Activated naive CD8-positive, alpha-beta T cell treated with anti-CD3 and anti-CD28 coated beads, Interleukin-2, amount 50 U/mL, for 16 hours (primary cell): ENCODE data around the gene LRP11.
"Not testable (repeated sequence)": the region's sequence is repeated elsewhere in the genome, so short reads cannot be mapped to it uniquely, and the experiment has no call there.

Experiments used
- DNase-seq: peaks from one replicate; pipeline ENCODE4 v3.0.0-alpha.2; 2020; ENCODE audit warnings: low read depth, low spot score

LRP11 gene

DNA sequence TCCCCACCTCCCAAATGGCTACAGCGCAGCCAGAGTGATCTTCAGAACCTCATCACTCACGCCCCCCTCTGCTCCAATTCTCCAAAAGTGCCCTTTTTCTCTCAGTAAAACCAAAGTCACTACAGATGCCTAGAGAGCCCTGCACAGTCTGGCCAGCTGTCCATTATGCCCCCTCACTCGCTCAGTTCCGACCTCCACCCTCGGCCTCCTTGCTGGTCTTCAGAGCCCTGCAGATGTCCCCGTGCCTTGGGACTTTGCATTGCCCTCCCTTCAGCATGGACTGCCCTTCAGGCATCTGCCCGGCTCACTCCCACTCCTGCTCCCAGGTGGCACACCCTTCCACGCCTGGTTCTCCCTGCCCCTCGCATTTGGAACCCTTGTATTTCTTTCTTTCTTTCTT, 34.8 kb upstream of the LRP11 start:
- no peak for DNase-seq

DNA sequence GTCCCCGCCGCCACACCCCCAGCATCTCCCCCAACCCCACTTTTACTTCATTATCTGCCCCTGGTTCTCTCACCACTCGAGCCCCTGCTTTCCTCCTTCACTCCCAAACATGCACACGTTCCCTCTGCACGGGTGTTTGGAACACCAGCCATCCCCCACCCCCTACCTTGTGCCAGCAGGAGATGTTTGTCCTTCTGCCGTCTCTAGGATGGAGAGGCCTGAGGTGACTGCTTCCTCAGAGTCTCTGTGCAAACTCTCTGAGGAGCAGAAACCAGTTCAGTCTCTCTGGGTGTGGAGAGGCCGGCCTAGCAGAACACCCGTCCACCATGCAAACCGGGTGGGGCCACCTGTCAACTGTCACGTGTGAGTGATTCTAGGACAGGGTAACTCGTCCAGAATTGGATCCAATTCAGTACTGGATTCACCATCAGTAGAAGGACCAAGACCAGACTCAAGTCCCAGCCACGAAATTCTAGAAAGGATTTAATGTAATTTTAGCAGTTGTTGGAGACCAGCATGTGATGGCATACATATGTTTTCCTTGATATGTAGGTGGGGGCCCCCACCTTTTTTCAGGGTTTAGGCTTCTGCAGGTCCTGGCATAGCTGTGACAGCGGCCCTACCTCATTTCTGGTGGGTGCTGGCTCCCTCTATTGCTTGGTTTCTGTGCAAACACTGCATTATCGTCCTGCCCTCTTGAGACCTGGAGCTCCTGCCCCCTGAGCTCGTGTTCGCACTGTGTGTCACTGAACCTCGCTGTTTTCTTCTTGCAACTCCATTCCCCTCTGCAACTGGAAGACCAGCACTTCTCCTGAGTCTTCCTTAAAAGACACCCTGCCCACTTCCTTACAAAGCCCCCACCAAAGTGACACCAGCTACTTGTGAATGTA, 33.9 kb upstream of the LRP11 start, which contains the start of gene RAET1E:
Gene RAET1E (minus strand): TSS at position 259 of the 890 bp plus-strand sequence. CDS start 7,212 bp downstream, outside the sequence.
- no peak for DNase-seq

GRCh38 chr6:149897015-149897697, 33.0 kb upstream of the LRP11 start:
- no peak for DNase-seq

DNA sequence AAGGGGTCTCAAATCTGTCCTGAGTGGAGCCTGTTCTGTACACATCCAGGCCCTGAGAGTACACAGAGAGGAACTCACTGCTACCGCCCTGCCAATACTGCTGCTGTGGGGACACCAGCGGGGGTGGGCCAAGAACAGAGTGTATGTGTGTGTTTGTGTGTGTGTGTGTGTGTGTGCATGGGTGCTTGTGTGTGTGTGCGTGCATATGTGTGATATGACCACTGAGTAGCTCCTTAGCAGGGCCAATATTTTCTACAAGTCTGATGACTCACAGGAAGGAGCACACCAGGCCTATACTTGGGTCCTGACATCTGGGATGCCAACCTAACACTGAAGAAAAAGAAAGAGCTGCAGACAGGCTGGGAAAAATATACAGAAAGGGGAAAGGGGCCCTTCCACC, 32.3 kb upstream of the LRP11 start:
- no peak for DNase-seq

DNA sequence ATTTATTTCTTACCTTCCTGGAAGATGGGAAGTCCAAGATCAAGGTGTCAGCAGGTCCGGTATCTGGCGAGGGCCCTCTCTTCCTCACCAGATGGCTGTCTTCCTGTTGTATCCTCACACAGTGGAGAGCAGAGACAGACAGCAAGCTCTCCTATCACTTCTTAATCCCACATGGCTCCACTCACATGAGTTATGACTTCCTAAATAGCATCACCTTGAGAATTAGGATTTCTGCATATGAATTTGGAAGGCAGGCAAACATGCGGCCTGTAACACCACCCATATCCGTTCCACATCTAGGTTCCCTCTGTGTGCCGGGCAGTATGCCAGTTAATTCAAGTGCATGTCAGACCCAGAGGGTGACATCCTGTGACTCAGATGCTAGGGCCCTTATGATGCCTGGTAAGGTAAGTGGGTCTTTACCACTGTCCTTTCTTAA, 31.7 kb upstream of the LRP11 start:
- DNase-seq: no peak

DNA sequence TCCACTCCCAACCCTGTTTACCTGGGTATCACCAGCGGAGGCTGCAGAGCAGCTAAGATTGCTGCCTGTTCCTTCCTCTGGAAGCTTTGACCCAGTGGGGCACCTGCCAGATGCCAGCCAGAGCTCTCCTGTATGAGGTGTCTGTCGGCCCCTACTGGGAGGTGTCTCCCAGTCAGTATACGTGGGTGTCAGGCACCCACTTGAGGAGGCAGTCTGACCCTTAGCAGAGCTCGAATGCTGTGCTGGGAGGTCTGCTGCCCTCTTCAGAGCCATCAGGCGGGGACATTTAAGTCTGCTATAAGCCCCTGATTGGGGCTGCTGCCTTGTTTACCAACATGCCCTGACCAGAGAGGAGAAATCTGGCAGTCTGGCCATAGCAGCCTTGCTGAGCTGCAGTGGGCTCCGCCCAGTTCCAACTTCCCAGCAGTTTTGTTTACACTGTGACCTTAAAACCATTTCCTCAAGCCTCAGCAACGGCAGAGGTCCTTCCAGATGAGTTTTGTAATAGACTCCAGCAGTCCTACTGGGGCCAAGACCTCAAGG, 31.0 kb upstream of the LRP11 start:
- no peak for DNase-seq

- DNase-seq: not testable (repeated sequence)
These were observed 27.7 kb upstream of the LRP11 start for GRCh38 chr6:149891864-149892263.

DNA sequence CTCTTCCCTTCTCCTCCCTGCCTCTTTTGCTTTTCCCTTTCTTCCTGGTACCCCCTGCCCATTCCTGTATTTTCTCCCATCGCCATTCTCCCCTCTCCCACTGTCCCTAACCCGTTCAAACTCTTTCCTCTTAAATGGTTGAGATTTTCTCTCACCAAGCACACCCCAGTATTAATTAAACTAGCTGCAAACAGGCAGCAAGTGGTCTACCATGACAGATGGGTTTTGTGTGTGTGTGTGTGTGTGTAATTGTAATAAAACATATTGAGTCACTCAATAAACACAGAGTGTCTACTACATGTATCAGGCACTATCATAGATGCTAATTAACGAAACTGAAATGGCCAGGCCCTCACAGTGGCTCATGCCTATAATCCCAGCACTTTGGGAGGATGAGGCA, 27.1 kb upstream of the LRP11 start:
- no peak for DNase-seq

DNA sequence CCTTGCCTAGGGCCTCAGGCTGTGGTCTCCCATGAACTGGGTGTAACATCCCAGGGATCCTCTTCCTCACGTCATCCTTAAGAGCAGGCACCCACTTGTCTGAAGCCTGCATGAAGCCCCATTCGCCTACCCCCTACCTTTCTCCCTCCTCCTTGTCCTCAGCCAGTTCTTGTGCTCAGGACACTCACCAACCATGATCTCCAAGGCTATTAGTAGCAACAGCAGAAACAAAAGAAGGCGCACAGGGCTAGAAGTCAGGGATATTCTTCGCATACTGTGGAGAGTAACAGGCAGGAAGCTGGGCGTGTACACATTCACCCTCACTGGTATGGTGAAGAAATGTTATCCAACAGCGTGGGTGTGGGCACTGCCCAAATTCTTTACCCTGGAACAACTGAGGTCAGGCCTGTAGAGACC, 26.5 kb upstream of the LRP11 start:
- no peak for DNase-seq

GRCh38 chr6:149889326-149889725, 25.2 kb upstream of the LRP11 start:
- DNase-seq: no peak

DNA sequence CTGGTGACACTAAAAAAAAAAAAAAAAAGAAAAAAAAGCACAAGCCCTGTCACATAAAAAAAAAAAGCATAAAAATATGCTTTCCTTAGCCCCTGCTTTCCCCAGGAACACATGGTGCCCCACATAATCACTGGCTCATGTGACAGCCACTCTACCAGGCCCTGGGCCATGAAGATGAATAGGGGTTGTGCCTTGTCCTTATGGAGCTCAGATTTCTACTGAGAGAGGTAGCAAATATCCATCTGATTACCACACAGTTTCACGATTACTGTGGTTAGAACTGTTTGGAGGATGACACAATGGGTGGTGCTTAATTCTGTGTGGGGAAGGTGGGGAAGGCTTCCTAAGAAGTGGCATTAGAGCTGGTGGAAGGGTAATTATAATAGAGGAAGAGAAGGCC, 24.5 kb upstream of the LRP11 start:
- DNase-seq: no peak

DNA sequence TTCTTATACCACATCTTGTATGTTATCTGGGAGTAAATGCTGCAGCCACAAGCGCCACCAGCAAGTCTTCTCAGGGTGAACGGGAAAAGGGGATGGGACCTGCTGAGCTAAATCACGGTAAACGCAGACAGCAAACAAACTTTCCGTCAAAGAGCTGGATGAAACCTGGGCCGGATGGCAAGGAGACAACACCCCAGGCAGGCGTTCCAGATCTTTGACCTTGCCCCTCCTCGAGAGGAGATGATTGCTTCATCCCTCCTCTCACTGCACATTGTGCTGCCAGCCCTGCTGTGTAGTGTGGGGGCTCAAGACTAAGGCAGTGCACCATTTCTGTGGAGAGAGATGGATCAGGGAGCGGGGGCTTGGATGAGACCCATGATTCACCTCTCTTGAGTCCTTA, 23.9 kb upstream of the LRP11 start:
- no peak for DNase-seq

- no peak for DNase-seq
These were observed 23.2 kb upstream of the LRP11 start for GRCh38 chr6:149887343-149887742.

- DNase-seq: no peak
These were observed 21.7 kb upstream of the LRP11 start for GRCh38 chr6:149885888-149886287.

DNA sequence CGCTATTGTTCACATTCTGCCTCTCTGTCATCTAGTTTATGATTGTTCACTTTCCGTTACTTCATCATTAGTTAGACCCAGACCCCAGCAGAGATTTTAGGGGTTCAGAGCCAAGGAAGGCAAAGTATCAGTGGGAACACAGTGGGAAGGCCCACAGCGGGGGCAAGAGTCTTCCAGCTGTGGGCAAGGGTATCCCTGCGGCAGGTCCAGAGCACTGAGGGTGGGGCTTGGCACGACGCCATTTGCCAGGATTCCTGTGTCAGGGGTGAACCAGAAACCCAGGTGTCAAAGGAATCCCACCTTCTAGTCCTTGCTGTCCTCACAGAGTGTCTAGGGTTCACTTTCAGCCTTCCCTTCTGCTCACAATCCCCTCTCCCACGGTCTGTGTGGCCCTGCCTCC, 20.5 kb upstream of the LRP11 start:
- no peak for DNase-seq

DNA sequence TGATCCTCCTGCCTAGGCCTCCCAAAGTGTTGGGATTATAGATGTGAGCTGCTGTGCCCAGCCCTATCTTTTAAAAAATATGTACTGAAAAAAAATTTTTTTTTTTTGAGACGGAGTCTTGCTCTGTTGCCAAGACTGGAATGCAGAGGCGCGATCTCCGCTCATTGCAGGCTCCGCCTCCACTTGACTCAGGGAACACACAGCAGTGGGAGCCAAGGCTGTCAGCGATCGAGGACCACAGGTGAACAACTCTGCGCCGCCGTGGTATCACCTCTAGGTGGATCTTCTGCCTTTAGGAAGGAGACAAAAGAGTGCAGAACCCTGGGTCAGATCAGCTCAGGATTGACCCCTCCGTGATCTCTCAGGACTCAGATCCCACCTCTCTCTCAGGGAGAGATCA, 20.1 kb upstream of the LRP11 start:
- no peak for DNase-seq

DNA sequence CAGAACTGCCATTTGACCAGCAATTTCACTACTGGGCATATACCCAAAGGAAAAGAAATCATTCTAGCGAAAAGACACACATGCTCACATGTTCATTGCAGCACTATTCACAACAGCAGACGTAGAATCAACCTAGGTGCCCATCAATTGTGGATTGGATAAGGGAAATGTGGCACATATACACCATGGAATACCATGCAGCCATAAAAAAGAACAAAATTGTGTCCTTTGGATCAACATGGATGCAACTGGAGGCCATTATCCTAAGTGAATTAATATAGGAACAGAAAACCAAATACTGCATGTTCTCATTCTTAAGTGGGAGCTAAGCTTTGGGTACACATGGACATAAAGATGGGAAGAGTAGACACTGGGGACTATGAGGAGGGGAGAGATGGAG, 17.7 kb upstream of the LRP11 start:
- DNase-seq: no peak

DNA sequence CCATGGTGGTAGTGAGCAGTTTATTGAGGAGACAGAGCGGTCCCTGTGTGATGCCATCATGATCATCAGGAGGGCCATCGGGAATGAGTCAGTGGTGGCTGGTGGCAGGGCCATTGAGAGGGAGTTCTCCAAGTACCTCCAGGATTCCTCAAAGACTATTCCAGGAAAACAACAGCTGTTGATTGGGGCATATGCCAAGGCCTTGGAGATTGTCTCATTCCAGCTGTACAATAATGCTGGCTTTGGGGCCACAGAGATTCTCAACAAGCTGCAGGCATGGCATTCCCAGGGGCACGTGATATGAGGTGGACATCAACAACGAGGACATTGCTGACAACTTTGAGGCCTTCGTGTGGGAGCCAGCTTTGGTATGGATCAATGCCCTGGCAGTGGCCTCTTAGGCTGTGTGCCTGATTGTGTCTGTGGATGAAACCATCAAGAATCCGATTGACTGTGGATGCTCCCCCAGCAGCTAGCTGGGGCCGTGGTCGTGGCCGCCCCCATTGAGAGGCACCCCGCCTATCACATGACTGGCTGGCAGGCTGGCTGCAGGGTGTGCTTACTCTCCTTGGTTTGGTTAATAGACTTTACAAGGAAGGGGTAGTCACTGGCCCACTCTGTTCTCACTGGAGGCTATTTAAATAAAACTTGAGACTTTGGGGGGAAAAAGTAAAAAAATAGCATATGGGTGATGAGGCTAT, 17.1 kb upstream of the LRP11 start:
- DNase-seq: no peak

GRCh38 chr6:149877659-149878058, 13.5 kb upstream of the LRP11 start:
- no peak for DNase-seq

GRCh38 chr6:149876241-149876933, 12.2 kb upstream of the LRP11 start:
- no peak for DNase-seq

DNA sequence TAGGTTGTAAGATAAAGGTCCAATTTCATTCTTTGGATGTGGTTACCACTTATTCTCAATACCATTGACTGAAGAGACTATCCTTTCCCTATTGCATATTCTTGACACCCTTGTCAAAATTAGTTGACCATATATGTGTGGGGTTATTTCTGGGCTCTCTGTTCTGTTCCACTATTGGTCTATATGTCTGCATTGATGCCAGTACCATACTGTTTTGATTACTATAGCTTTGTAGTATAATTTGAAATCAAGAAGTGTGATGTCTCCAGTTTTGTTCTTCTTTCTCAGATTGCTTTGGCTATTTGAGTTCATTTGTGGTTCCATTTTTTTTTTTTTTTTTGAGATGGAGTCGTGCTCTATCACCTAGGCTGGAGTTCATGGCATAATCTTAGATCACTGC, 8.1 kb upstream of the LRP11 start:
- no peak for DNase-seq
